ENCODE measurements around the gene DENND10.
"Not testable (repeated sequence)": the region's sequence is repeated elsewhere in the genome, so short reads cannot be mapped to it uniquely, and the experiment has no call there.

The DENND10 gene

DNA sequence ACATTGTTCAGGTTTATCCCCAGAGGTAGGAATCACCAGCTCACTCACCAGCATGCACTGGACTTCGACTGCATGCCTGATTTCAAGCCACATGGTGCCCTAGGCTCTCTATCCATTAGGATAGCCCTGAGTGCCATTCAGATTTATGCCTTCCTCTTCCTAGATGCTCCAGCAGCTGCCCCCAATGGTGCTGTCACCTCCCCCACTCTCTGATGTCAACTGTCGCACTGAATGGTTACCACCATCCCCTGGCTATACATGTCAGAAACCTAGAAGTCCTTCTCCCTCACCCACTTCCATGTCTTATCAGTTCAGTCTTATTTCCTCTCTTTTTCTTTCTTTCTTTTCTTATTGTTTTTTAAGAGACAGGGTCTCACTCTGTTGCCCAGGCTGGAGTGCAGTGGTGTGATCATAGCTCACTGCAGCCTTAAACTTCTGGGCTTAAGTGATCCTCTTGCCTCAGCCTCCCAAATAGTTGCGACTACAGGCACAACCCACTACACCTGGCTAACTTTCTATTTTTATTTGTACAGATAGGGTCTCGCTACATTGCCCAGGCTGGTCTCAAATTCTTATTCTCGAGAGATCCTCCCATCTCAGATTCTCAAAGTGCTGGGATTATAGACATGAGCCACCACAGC is 58.7 kb downstream of the DENND10 start:
- FAIRE-seq: no peak

DNA sequence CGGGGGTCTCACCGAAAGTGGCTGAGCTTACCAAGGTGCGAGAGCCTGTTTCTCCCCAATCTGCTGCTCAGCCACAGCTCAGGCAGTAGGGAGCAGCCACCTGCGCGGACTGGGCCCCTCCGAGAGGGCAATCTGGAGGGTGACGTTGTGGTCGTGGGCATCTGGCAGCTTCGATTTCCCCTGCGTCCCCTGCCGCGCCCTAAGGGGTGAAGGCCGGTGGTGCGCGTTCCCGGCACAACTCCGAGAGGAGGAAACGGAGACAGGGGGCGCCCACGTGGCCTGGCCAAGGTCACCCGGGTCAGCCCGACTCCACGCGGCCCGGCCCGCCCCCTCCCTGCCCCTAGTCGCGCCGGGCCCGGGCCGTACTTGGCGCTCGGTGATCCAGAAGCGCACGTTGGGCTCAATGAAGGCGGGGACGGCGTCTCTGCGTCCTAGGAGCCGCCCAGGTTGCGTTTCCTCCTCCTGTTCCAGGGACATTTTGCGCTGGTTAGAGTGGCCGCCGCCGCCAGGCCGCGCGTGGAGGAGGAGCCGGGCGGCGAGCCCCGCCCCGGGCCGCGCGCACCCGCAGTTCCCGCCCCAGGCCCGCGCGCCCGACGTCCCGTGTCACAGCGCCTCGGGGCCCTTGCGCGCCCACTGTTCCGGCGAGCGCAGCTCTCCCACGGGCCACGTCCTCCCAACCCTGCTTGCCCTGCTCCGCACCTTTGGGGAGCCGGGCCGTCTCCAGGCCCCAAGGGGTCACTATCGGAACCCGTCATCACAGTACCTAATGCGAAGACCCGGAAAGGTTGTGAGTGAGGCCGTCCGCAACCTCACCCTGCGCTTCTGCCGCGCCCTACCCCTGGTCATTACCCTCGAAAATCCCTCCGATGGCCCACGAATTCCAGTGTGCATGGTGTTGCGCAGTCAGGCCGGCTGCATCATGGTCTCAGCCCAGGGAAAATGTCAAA is 61.5 kb downstream of the DENND10 start, which contains the start of gene SFXN4:
SFXN4 (minus strand) TSS at position 544 of the 947 bp plus-strand sequence; CDS start at position 477, 67 bp downstream.
- FAIRE-seq: no peak
- peak; percentile 60 for DNase-seq (ENCODE audit: insufficient read length, low spot score)

More for the DNA sequence above, 58.7 kb downstream of the DENND10 start:
- TF ChIP-seq POLR2A (IDR thresholded peaks at IDR 0.05; ENCODE audit: low read depth, low read length): no peak
- DNase-seq (ENCODE audit: insufficient read length, low spot score): no peak

DNA sequence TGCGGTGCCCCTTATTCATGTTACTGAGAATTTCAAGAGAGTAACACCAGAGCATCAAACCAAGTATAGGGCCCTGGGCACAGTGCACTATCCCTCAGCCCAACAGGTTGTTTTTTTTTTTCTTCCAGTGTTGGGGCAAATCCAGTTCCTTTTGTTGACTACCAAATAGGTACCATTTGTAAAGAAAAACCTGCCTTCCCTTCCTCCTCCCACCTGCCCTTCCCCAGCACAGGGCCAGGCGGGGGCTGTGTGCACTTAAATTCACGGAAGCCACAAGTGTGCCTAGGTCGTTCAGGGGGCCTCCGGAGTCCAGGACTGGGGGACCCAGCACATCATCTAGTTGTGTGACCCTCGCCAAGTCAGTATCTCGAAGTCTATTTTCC is 62.2 kb downstream of the DENND10 start:
- no peak for TF ChIP-seq POLR2A (IDR thresholded peaks at IDR 0.05; ENCODE audit: low read depth, low read length)
- DNase-seq (ENCODE audit: insufficient read length, low spot score): no peak
- no peak for FAIRE-seq

More for the DNA sequence above, 61.5 kb downstream of the DENND10 start, which contains the start of gene SFXN4:
- peak; percentile 40; the same call in 1 of the 2 replicates for TF ChIP-seq POLR2A (IDR thresholded peaks at IDR 0.05; ENCODE audit: low read depth, low read length)

DNA sequence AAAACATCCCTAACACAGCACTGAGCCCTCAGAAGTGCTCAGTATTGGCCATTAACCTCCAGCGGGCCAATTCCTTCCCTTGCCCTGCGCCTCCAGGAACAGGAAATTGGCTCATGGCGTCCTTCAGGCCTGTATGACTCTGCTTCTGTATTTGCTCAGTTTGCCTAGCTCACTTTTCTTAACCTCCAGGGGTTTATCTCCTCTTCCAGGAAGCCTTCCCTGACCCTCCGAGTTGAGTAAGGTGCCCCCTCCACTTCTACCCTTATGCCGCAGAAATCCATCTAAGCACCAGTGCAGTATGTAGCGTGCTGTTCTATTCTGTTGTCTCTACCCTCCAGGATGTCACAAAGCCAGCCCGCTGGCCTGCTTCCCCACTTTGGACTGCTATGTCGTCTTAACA is 62.7 kb downstream of the DENND10 start:
- DNase-seq (ENCODE audit: insufficient read length, low spot score) (no peak), FAIRE-seq (no peak)
- no peak for TF ChIP-seq POLR2A (IDR thresholded peaks at IDR 0.05; ENCODE audit: low read depth, low read length)

DNA sequence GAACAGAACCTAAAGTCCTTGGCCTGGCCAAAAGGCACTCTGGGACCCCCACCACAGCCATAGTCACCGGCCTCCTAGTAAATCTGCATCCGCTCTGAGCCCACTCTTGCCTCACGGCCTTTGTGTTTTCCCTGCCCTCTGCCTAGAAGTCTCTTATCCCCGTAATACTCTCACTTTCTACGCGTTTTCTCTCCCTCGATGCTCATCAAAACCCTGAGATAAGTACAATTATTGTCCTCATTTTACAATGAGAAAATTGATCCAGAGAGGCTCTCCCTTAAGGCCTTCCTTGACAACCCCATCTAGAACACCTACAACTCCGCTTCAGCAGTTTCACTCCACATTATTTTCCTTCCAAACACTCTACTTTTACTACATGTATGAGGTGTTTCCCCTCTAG is 63.1 kb downstream of the DENND10 start:
- TF ChIP-seq POLR2A (IDR thresholded peaks at IDR 0.05; ENCODE audit: low read depth, low read length): no peak
- FAIRE-seq (no peak), DNase-seq (ENCODE audit: insufficient read length, low spot score) (no peak)

DNA sequence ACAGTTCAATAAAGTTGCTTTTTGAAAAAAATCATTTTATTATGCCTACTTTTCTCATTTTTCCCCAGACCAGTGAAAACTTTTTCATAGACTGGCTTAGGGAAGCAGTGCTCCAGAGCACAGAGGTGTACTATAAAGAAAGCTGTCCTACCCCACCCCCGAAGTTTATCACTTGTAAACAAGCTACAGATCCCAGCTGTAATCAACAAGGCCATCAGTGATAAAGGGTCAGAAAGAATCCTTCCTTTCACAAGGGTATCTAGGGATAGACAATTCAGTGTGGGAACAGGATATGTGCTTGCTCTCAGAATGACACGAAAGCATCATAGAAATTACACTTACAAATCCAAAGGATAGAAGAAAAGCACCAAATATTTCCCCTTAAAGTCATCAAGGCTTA is 70.2 kb downstream of the DENND10 start:
- no peak for FAIRE-seq
- DNase-seq (ENCODE audit: insufficient read length, low spot score): no peak

DNA sequence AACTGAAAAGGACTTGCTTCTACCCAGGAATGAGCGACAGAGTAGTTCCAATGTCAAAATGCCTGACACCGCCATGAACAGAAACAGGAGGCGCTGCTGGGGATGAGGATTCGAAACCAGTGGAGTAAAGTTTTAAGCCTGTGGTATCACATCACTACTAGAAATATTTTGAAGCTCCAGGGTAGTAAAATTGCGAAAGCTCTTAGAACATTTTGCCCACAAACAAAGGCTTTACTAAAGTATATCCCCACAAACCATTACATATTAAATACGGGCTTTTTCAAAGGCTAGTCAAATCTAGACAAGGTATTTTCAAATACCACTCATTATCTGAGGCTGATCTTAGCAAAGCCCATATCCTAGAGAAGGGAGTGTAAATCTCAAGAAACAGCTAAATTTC is 72.3 kb downstream of the DENND10 start:
- TF ChIP-seq POLR2A (IDR thresholded peaks at IDR 0.05; ENCODE audit: low read depth, low read length): no peak
- DNase-seq (ENCODE audit: insufficient read length, low spot score): no peak
- no peak for FAIRE-seq

More for the DNA sequence above, 70.2 kb downstream of the DENND10 start:
- no peak for TF ChIP-seq POLR2A (IDR thresholded peaks at IDR 0.05; ENCODE audit: low read depth, low read length)

DNA sequence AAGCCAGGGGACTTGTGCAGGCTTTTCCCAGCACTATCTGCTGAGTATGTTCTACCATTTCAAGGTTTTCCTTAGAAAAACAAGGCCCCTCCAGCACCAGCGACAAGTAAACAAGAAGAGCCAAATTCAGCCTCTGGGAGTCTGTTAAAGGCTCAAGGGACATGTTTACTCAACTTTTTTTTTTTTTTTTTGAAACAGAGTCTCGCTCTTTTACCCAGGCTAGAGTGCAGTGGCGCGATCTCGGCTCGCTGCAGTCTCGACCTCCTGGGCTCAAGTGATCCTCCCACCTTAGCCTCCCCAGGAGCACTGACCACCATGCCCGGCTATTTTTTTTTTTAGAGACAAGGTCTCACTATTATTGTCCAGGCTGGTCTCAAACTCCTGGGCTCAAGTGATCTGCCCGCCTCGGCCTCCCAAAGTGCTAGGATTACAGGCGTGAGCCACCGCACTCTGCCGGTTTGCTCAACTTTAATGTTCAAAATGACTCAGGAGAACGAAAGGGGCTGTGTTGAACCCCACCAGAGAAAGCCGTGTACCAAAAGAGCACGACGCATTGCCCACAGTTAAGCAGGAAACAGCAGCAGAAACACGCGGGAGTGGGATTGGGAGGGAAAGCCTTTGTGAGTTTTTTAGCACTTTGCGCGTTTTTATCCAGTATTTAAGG is 73.9 kb downstream of the DENND10 start:
- TF ChIP-seq POLR2A (IDR thresholded peaks at IDR 0.05; ENCODE audit: low read depth, low read length): no peak
- DNase-seq (ENCODE audit: insufficient read length, low spot score) (no peak), FAIRE-seq (no peak)

DNA sequence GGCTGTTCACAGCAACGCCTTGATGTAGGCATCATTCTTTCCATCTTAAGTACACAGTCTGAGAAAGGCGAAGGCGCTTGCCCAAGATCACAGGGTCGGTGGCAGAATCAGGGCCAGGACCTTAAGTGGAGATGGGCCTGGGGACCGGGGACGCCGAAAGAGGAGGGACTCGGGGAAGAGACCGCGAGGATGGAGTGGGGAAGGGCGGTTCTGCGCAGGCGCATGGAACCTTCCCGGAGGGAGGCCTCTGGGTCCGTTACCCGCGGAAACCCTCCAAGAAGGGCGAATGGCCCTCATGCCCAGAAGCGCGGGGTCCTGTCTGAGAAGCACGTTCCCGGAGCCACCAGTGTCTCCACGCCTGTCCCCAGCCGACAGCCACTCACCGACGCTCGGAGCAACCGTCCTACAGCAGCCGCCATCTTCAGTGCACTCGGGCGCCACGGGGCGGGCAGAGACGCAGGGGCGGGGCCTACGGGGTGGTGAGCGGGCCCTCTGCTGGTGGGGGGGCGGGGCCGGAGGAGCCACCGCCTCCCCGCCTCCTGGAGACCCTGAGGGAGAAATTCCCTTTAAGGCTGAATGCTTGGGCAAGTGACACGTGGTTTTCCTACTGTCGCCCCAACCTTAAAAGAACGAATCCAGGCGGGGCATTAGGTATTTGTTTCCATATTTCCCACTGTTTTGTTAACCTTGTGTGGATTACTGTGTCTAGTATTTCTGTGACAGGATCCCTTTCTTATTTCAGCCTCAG is 74.6 kb downstream of the DENND10 start, which contains the start of gene PRDX3:
PRDX3 (minus strand) TSS at position 441 of the 748 bp plus-strand sequence; CDS start at position 419, 22 bp downstream.
- FAIRE-seq (no peak), DNase-seq (ENCODE audit: insufficient read length, low spot score) (peak; percentile 85)
- TF ChIP-seq POLR2A (IDR thresholded peaks at IDR 0.05; ENCODE audit: low read depth, low read length): peak; percentile 95

DNA sequence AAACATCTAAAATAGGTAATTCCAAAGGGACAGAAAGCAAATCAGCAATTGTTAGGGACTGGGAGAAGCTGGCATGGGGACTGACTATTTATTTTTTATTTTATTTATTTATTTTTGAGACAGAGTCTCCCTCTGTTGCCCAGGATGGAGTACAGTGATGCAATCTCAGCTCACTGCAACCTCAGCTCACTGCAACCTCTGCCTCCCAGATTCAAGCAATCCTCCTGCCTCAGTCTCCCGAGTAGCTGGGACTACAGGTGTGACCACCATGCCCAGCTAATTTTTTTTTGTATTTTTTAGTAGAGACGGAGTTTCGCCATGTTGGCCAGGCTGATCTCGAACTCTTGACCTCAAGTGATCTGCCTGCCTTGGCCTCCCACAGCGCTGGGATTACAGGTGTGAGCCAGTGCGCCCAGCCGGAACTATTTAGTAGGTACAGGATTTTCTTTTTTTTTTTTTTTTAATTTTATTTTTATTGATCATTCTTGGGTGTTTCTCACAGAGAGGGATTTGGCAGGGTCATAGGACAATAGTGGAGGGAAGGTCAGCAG is 77.0 kb downstream of the DENND10 start:
- FAIRE-seq; DNase-seq (ENCODE audit: insufficient read length, low spot score): not testable (repeated sequence)

DNA sequence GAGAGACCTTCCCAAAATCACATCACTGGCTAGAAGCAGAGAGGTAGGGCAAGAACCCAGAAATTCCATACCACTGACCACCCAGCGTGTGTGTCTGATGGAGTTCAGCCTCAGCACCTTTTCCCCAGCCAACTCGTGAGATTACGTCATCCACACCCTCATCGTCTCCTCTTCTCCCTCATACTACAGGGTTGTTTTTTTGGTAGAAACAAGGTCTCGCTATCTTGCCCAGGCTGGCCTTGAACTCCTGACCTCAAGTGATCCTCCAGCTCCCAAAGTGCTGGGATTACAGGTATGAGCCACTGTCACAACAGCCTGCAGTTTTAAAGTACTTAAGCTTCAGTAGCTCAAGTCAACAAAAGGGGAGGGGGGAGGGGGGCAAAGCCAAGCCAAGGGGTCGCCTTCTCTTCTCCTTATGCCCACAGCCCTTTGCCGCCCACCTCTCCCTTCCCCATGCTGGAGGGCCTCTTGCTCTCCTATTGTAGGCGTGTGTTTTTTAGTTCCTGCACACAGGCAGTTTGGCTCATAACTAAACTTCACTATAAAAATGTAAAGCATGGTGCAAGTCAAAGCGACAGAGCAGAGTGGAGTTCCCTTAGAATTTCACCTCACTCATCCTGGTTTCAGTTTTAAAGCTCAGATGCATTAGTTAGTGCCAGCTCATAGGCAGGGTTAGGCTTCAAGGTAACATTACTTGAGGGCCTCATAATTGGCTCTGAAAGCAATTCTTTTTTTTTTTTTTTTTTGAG is 79.9 kb downstream of the DENND10 start:
- FAIRE-seq: no peak

More for the DNA sequence above, 79.9 kb downstream of the DENND10 start:
- TF ChIP-seq POLR2A (IDR thresholded peaks at IDR 0.05; ENCODE audit: low read depth, low read length): no peak
- DNase-seq (ENCODE audit: insufficient read length, low spot score): no peak

Data from H54 (cell line).